ENCODE results near the gene CUEDC2.

CUEDC2 gene

GRCh38 chr10:102470579-102471546, 38.5 kb upstream of the CUEDC2 start:
- no peak for TF ChIP-seq CTCF (IDR thresholded peaks at IDR 0.05; ENCODE audit: control insufficient read depth, extremely low read depth, insufficient read depth)
- no peak overlapping the region for H3K4me3 ChIP-seq (ENCODE audit: low read depth, low read length)
- DNase-seq (ENCODE audit: low read depth): no peak

GRCh38 chr10:102468683-102469082, 36.3 kb upstream of the CUEDC2 start:
- no peak for DNase-seq (ENCODE audit: low read depth)
- no peak overlapping the region for H3K4me3 ChIP-seq (ENCODE audit: low read depth, low read length)
- TF ChIP-seq CTCF (IDR thresholded peaks at IDR 0.05; ENCODE audit: control insufficient read depth, extremely low read depth, insufficient read depth): no peak

- no peak for DNase-seq (ENCODE audit: low read depth)
- TF ChIP-seq CTCF (IDR thresholded peaks at IDR 0.05; ENCODE audit: control insufficient read depth, extremely low read depth, insufficient read depth): no peak
- no peak overlapping the region for H3K4me3 ChIP-seq (ENCODE audit: low read depth, low read length)
Observed at GRCh38 chr10:102467971-102468438, 35.6 kb upstream of the CUEDC2 start.

- no peak for TF ChIP-seq CTCF (IDR thresholded peaks at IDR 0.05; ENCODE audit: control insufficient read depth, extremely low read depth, insufficient read depth)
- DNase-seq (ENCODE audit: low read depth): no peak
- H3K4me3 ChIP-seq (ENCODE audit: low read depth, low read length): no peak overlapping the region
Observed at GRCh38 chr10:102467318-102467717, 34.9 kb upstream of the CUEDC2 start.

- no peak overlapping the region for H3K4me3 ChIP-seq (ENCODE audit: low read depth, low read length)
- TF ChIP-seq CTCF (IDR thresholded peaks at IDR 0.05; ENCODE audit: control insufficient read depth, extremely low read depth, insufficient read depth): no peak
- DNase-seq (ENCODE audit: low read depth): no peak
Observed at GRCh38 chr10:102465466-102465865, 33.1 kb upstream of the CUEDC2 start.

- no peak for TF ChIP-seq CTCF (IDR thresholded peaks at IDR 0.05; ENCODE audit: control insufficient read depth, extremely low read depth, insufficient read depth)
- H3K4me3 ChIP-seq (ENCODE audit: low read depth, low read length): no peak overlapping the region
- DNase-seq (ENCODE audit: low read depth): no peak
Observed at GRCh38 chr10:102463983-102464382, 31.6 kb upstream of the CUEDC2 start.

Data from LNCaP clone FGC (cell line).